ENCODE data around the gene MARCHF7.

The MARCHF7 gene

DNA sequence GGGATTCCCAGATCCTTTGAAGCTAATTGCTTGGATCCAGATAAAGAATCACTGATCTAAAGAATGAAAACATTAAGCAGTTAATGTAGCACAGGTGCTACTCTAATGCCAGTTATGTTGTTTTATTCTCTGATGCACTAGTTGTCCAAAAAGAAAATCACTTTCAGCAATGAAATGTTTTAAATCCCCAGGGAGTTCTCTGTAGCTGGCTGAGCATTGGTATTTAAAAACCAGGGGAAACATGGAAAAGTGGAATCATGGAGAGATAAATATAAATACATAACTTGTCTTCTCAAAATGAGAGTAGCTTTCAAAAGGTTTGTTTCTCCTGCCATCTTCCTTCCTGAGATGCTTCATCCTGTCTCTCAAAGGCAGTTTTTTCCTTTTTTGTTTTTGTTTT is 48.0 kb downstream of the MARCHF7 start:
- in situ Hi-C loops (cut with MboI; ENCODE audit: low sequenced_read_pairs) = no loop called here

DNA sequence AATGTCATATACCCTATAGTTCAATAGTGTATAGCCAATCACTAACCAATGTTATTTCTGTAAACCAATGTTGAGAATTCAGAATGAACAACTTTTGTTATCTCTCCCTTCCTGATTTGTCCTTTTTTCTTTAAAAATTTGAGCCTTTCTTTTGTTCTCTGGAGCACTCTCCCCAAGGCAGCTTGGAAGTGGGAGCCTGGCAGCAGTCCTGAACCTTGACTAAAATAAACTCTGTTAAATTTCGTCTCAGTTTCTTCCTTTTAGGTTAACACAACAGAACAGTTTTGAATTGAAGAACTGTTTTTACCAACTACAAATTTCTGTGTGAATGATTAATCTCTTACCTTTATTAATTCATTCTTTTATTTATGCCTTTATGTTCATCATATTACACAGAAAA is 49.8 kb downstream of the MARCHF7 start:
- in situ Hi-C loops (cut with MboI; ENCODE audit: low sequenced_read_pairs) = no loop called here

All from hTERT RPE-1 (cell line).